Stomach smooth muscle (tissue), 2 donors: Measurements from ENCODE around the gene SLC8A2.

Source experiments
- H3K27ac ChIP-seq: one replicate; pipeline ENCODE4 v1.7.0; 2013; ENCODE audit warnings: mild to moderate bottlenecking, low read length, inconsistent platforms
- H3K27me3 ChIP-seq, 2 donors: one replicate each; pipeline ENCODE4 v1.7.0; 2013; ENCODE audit warnings: low read length in 2 of 2; ENCODE audit not compliant: insufficient read depth in 2 of 2, control insufficient read depth in 1 of 2
- H3K36me3 ChIP-seq, 2 donors: one replicate each; pipeline ENCODE4 v1.7.0; 2013; ENCODE audit warnings: low read length in 2 of 2; ENCODE audit not compliant: control insufficient read depth in 2 of 2, insufficient read depth in 2 of 2
- H3K4me1 ChIP-seq: one replicate; pipeline ENCODE4 v1.7.0; 2013; ENCODE audit warnings: low read length; ENCODE audit not compliant: control insufficient read depth, insufficient read depth
- H3K4me3 ChIP-seq, 2 donors: one replicate each; pipeline ENCODE4 v1.7.0; 2013; ENCODE audit warnings: low read length in 2 of 2
- H3K9ac ChIP-seq, 2 donors: one replicate each; pipeline ENCODE4 v1.7.0; 2013; ENCODE audit warnings: low read length in 2 of 2, mild to moderate bottlenecking in 1 of 2
- H3K9me3 ChIP-seq, 2 donors: one replicate each; pipeline ENCODE4 v1.7.0; 2013; ENCODE audit warnings: low read length in 2 of 2; ENCODE audit not compliant: control insufficient read depth in 2 of 2
- donor health status: healthy.
- donor health status: Pancreatic carcinoma.

SLC8A2 gene

GRCh38 chr19:47407417-47407774 is 64.3 kb downstream of the SLC8A2 start:
- Histone ChIP-seq H3K4me1 (no peaks in the 10 kb centered on the region), H3K27me3 (peaks cover 0 to 4% of the 10 kb centered on the region in 2 donors), H3K9me3 (peaks cover 0 to 3% of the 10 kb centered on the region in 2 donors), H3K9ac (no peak overlapping the region), H3K27ac (no peak overlapping the region), H3K36me3 (no peaks in the 10 kb centered on the region), H3K4me3 (no peak overlapping the region)

DNA sequence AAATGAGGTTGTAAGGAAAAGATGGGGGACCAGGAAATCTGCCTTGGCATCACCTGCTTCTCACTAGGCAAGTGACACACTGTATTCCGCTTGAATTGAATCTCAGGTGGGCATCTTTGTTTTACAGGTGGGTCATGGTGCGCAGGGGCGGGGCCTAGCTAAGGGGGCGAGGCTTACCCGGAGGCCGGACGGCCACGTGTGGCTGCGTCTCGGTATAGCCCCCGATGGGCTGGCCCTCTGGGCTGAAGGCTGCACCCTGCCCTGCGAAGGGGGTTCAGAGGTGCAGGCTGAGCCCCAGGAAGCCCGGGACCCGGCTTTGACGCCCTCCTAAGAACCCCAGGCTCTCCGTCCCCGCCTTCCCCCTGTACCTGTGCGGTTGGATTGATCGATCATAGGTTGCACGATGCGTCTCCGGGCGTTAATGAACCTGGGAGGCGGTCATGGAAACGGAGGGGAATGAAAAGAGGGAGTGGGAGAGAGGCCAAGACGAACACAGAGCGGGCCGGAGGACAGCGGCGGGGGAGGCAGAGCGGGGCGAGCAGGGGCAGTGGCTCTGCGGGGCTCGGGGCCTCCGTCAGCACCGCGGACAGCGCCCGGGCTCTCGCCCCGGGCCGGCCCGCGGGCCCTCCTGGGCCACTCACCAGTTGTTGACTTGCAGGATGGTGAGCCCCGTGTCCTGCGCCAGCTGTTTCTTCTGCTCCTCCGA is 64.8 kb downstream of the SLC8A2 start:
- Histone ChIP-seq H3K27me3 (peaks cover 0 to 4% of the 10 kb centered on the region in 2 donors), H3K27ac (no peak overlapping the region), H3K9ac (no peak overlapping the region), H3K36me3 (no peaks in the 10 kb centered on the region), H3K9me3 (peaks cover 0 to 3% of the 10 kb centered on the region in 2 donors), H3K4me1 (no peaks in the 10 kb centered on the region), H3K4me3 (no peak overlapping the region)

DNA sequence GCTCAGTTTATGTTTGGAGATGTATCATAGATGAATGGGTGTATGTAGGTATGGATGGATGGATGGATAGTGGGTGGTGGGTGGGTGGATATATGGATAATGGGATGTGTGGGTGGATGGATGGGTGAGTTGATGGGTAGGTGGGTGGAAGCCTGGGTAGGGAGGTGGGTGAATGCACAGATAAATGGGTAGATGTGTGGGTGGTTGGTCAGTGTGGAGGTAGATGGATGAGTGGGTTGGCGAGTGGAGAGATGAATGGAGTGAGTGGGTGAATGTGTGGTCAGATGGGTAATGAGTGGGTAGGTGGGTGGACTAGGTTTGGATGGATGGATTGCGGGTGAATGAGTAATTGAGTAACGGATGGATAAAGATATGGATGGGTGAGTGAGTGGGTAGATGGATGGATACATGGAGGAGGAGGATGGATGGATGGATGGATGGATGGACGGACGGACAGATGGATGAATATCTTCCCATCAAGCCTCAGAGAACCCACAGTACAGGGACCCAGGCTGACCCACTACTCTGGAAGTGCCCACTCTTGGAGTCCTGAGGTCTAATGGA is 65.8 kb downstream of the SLC8A2 start:
- Histone ChIP-seq H3K27me3 (peaks cover 0 to 4% of the 10 kb centered on the region in 2 donors), H3K9ac (no peak overlapping the region), H3K36me3 (no peaks in the 10 kb centered on the region), H3K27ac (no peak overlapping the region), H3K9me3 (peaks cover 0 to 3% of the 10 kb centered on the region in 2 donors), H3K4me1 (no peaks in the 10 kb centered on the region), H3K4me3 (no peak overlapping the region)

- Histone ChIP-seq H3K9ac (no peak overlapping the region), H3K27me3 (peaks cover 0 to 4% of the 10 kb centered on the region in 2 donors)
Observed at GRCh38 chr19:47405197-47405550, 66.5 kb downstream of the SLC8A2 start.

DNA sequence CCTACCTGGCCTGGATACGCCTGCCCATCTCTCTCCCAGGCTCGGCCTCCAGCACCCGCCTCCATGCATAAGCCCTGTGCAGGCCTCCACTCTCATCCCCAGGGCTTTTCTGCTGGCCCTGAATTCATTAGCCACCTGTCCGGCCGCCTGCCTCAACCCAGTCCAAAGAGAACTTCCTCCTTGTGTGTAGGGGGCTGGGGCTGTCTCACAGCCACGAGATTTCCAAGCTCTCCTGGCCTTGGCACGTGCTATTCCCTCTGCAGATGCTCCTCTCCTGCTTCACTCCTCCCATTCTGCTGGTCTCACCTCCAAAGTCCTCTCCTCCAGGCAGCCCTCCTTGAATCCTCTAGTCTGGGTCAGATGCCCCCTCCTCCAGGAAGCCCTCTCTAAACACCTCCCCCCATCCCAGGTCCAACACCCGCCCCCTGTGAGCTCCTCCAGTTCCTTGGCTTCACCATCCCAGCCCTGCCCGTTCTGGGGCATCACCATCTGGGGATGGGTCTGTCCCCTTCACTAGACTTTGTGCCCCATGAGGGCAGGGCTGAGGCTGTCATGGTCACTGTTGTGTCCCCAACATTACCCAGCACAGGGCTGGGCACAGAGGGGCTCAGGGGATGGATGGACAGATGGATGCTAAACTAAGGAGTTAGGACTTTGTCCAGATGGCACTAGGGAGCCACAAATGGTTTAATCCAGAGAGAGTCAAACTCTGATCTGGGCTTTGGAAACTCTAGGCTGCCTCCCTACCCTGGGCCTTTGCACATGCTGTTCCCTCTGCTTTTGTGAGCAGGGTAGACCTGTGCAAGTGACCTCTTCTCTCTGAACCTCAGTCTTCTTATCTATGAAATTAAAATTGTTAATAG is 67.1 kb downstream of the SLC8A2 start:
- no peak overlapping the region for H3K4me3 ChIP-seq
- H3K36me3 ChIP-seq = no peaks in the 10 kb centered on the region
- H3K9me3 ChIP-seq = peaks cover 0 to 3% of the 10 kb centered on the region in 2 donors
- H3K9ac ChIP-seq = no peak overlapping the region
- H3K27ac ChIP-seq = no peak overlapping the region
- H3K27me3 ChIP-seq = peaks cover under 1 to 5% of the 10 kb centered on the region in 2 donors
- no peaks in the 10 kb centered on the region for H3K4me1 ChIP-seq

More at GRCh38 chr19:47405197-47405550, 66.5 kb downstream of the SLC8A2 start:
- Histone ChIP-seq H3K36me3 (no peaks in the 10 kb centered on the region), H3K9me3 (peaks cover 0 to 3% of the 10 kb centered on the region in 2 donors), H3K4me3 (no peak overlapping the region), H3K27ac (no peak overlapping the region), H3K4me1 (no peaks in the 10 kb centered on the region)

- Histone ChIP-seq H3K4me1 (no peaks in the 10 kb centered on the region), H3K9ac (no peak overlapping the region), H3K9me3 (peaks cover 0 to 3% of the 10 kb centered on the region in 2 donors), H3K27ac (no peak overlapping the region), H3K36me3 (no peaks in the 10 kb centered on the region), H3K27me3 (peaks cover 3 to 11% of the 10 kb centered on the region in 2 donors), H3K4me3 (no peak overlapping the region)
Observed at GRCh38 chr19:47402504-47402903, 69.2 kb downstream of the SLC8A2 start.

DNA sequence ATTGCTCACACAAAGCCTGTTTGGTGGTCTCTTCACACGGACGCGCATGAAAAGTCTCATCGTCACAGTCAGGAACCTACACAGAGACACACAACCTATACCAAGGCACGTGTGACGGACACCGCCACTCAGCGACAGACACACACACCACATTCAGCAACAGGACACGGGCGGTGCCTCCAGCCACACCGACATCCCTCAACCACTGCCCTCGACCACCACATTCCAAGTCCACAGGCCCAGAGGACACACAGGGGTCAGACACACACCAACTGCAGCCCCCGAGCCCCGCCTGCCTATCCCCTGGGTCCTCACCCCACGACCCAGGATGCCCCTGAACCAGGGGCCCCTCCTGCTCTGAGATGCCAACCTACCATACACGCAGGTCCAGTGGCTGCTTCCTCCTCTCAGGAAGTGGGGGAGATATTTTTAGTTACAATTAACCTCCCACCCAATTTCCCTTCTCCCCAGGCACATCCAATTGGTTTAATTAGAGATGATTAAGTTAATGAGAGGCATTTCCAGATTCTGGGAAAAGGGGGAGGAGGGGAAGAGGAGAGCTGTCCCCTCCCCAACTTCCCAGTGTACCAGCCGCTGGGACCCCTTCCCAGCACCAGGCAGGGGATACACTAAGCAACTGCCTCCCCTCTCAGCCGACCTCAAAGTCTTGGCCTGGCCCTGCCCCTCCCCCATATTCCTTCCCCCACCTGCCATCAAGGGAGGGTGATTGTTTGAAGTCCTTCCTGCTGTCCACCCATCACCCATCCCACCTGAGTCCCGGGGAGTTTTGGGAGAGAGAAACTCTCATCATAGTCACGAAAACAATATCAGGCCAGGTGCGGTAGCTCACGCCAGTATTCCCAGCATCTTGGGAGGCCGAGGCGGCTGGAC is 72.7 kb downstream of the SLC8A2 start:
- Histone ChIP-seq H3K9me3 (no peaks in the 10 kb centered on the region), H3K4me3 (no peak overlapping the region), H3K27me3 (peaks cover 3 to 7% of the 10 kb centered on the region in 2 donors), H3K27ac (no peak overlapping the region), H3K4me1 (no peaks in the 10 kb centered on the region), H3K36me3 (no peaks in the 10 kb centered on the region), H3K9ac (no peak overlapping the region)

DNA sequence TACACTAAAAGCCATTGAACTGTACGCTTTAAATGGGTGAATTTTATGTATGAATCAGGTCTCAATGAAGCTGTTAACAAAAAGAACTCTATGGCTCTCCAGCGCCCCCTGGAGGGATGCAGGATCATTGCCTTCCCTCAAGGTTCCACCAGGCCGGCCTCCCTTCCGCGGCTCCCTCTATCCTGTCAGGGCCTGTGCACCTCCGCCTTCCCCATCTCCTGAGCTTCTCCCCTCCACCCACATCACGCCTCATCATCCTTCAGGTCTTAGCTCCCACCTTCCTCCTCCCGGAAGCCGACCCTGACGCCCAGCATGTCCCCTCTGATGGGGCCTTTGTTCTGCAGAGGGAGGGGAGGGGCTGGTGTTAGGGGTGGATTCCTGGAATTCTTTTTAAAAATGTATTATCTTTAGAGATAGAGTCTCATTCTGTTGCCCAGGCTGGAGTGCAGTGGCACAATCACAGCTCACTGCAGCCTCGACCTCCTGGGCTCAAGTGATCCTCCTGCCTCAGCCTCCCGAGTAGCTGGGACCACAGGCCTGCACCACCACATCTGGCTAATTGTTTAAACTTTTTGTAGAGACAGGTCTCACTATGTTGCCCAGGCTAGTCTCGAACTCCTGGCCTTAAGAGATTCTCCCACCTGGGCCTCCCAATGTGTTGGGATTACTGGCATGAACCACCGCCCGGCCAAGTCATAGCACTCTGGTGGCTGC is 80.0 kb downstream of the SLC8A2 start:
- Histone ChIP-seq H3K4me3 (no peak overlapping the region), H3K9ac (no peak overlapping the region)

GRCh38 chr19:47390533-47391488 is 80.9 kb downstream of the SLC8A2 start:
- Histone ChIP-seq H3K27me3 (peaks cover 0 to under 1% of the 10 kb centered on the region in 2 donors), H3K27ac (no peak overlapping the region), H3K9ac (no peak overlapping the region), H3K36me3 (no peaks in the 10 kb centered on the region), H3K9me3 (no peaks in the 10 kb centered on the region), H3K4me3 (no peak overlapping the region), H3K4me1 (no peaks in the 10 kb centered on the region)

More for the DNA sequence above, 80.0 kb downstream of the SLC8A2 start:
- no peaks in the 10 kb centered on the region for H3K9me3 ChIP-seq
- H3K27me3 ChIP-seq = no peaks in the 10 kb centered on the region
- H3K4me1 ChIP-seq = no peaks in the 10 kb centered on the region
- no peak overlapping the region for H3K27ac ChIP-seq
- no peaks in the 10 kb centered on the region for H3K36me3 ChIP-seq
